Kidney (tissue), 14 donors: ENCODE measurements around the gene CD74. TPM values are rescaled to one million over a fixed set of nuclear protein-coding genes. Genes with fewer than 3 reads are reported as not detected.

Experiments
- DNase-seq, 5 donors: peaks; one replicate each; pipeline ENCODE4 v3.0.0-alpha.2; 2013 to 2020
- FAIRE-seq: peaks from 2 replicates; lab custom pipeline; 2012; peaks lifted over from hg19 to GRCh38; lab: Jason Lieb, UNC
- H3K27ac ChIP-seq, 2 donors: one replicate each; pipeline ENCODE4 v1.7.0; 2013; ENCODE audit warnings: low read depth in 2 of 2, low read length in 2 of 2, inconsistent platforms in 1 of 2
- H3K27me3 ChIP-seq: one replicate; pipeline ENCODE4 v1.7.1; 2013; ENCODE audit warnings: low read length, inconsistent platforms; ENCODE audit not compliant: control insufficient read depth, insufficient read depth
- H3K36me3 ChIP-seq, 3 donors: one replicate each; pipeline versions ENCODE4 v1.7.0 to v1.7.1; 2013; ENCODE audit warnings: low read length in 3 of 3, control low read depth in 1 of 3, inconsistent platforms in 1 of 3; ENCODE audit not compliant: insufficient read depth in 3 of 3, control insufficient read depth in 2 of 3
- H3K4me1 ChIP-seq, 3 donors: one replicate each; pipeline versions ENCODE4 v1.7.0 to v1.7.1; 2013; ENCODE audit warnings: low read length in 3 of 3, inconsistent platforms in 1 of 3, low read depth in 1 of 3; ENCODE audit not compliant: control insufficient read depth in 2 of 3, insufficient read depth in 2 of 3
- H3K4me3 ChIP-seq, 3 donors: one replicate each; pipeline versions ENCODE4 v1.7.0 to v1.8.1; 2013; ENCODE audit warnings: low read length in 3 of 3, control low read depth in 1 of 3, inconsistent platforms in 1 of 3
- H3K9ac ChIP-seq, 3 donors: one replicate each; pipeline versions ENCODE4 v1.7.0 to v1.7.1; 2013; ENCODE audit warnings: low read length in 3 of 3, control low read depth in 1 of 3, inconsistent platforms in 1 of 3
- H3K9me3 ChIP-seq, 3 donors: one replicate each; pipeline versions ENCODE4 v1.7.0 to v1.7.1; 2013; ENCODE audit warnings: low read length in 3 of 3, control low read depth in 1 of 3, inconsistent platforms in 1 of 3; ENCODE audit not compliant: control insufficient read depth in 2 of 3, insufficient read depth in 1 of 3
- CTCF ChIP-seq: IDR thresholded peaks from 3 replicates; pipeline ENCODE4 v1.5.1; 2012; ENCODE audit warnings: mild to moderate bottlenecking, moderate library complexity, borderline replicate concordance; ENCODE audit not compliant: insufficient read depth; ENCODE audit errors: extremely low read depth
- intact Hi-C: fragments of 100-400 bp; cut with DNase I; formaldehyde crosslinking; loops from one replicate; pipeline ENCODE4 v1.11.1; 2022
- polyA plus RNA-seq: library from polyadenylated mRNA; stranded (reverse); fragments of 350-450 nt; fragmentation: Illumina TruSeq; extraction: RNeasy Lipid Tissue Mini Kit (QIAGEN cat#74804); gene quantifications from one replicate; pipeline ENCODE4 v1.2.3, GENCODE V29; 2014; ENCODE audit warnings: low read depth, low replicate concordance; ENCODE audit not compliant: insufficient read depth
- total RNA-seq: library from RNA; stranded (reverse); fragmentation: NEBNext Ultra II Directional; extraction: Animal tissue kit (Norgen Biotek cat#: 25700); gene quantifications from one replicate; pipeline ENCODE4 v1.2.1, GENCODE V29; 2021
- donor health status: control.
- donor health status: control.
- donor health status: control.
- donor health status: control.
- donor health status: control.
- donor health status: DM: yes; HTN: yes; CAD: no.
- donor health status: Normal renal cell carcinoma (clear cell type).

CD74 gene
- total and polyA plus RNA-seq, 2 donors from 2014 or later: 1,887 to 2,003 TPM

DNA sequence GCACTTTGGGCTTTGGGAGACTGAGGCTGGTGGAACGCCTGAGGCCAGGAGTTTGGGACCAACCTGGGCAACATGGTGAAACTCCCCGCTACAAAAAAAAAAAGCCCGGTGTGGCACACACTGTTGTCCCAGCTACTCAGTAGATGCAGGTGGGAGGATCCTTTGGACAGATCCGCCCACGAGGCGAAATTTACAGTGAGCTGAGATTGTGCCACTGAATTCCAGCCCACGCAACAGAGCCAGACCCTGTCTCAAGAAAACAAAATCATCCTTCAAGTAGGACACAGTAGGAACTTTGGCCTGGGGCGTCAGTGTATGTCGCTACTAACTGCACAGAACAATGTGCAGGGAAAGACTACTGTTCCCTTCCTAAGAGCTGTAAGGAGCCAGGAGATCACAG lies 32.1 kb upstream of the CD74 start:
- Histone ChIP-seq H3K36me3 (peaks cover 19 to 43% (median 40%) of the 10 kb centered on the region in 3 donors), H3K9ac (no peak overlapping the region), H3K27me3 (no peaks in the 10 kb centered on the region), H3K4me1 (peaks cover 11 to 12% (median 11%) of the 10 kb centered on the region in 3 donors), H3K9me3 (no peaks in the 10 kb centered on the region), H3K4me3 (no peak overlapping the region), H3K27ac (no peak overlapping the region)
- no peak for TF ChIP-seq CTCF
- FAIRE-seq (no peak), DNase-seq (no peak)
- intact Hi-C loops: no loop called here

DNA sequence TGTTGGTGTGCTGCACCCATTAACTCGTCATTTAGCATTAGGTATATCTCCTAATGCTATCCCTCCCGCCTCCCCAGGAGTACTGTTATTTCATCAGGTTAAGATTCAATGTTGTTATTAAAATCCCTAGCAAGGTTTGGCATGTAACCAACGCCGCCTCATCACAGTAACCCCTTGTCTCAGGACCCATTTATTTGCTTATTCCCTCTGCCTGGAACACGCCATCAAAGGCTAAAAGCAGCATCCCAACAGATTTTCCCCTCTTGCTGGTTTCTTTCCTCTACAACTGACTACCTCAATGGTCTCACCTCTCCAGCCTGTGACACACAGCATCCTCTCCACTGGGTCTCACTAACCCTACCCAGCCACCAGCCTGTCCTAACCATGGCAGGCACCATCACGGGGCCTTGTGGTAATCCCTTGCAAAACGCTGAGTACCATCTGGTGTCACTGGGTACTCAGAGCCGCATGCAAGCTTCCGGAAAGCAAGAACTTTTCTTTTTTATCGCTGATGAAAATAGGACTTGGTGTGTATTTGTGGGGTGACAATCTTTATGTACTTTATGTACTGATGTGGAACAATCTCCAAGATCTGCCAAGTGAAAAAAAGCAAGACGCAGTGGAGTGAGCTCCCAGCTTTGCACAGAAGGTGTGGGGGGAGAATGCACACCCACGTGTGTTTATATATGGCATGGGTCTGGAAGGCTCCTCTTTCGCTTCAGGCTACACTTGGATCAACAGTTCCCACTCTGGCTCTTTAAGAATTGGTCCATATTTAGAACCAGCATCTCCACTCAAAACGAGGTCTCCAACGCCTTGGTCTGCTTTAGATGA lies 30.7 kb upstream of the CD74 start:
- no peak for FAIRE-seq
- H3K9me3 ChIP-seq: no peaks in the 10 kb centered on the region
- no peaks in the 10 kb centered on the region for H3K27me3 ChIP-seq
- peaks cover 19 to 43% (median 40%) of the 10 kb centered on the region in 3 donors for H3K36me3 ChIP-seq
- H3K9ac ChIP-seq: no peak overlapping the region
- H3K4me1 ChIP-seq: peaks cover 7 to 9% (median 9%) of the 10 kb centered on the region in 3 donors
- no peak overlapping the region for H3K4me3 ChIP-seq
- DNase-seq: no peak
- intact Hi-C loops: no loop called here
- H3K27ac ChIP-seq: no peak overlapping the region
- TF ChIP-seq CTCF: no peak

DNA sequence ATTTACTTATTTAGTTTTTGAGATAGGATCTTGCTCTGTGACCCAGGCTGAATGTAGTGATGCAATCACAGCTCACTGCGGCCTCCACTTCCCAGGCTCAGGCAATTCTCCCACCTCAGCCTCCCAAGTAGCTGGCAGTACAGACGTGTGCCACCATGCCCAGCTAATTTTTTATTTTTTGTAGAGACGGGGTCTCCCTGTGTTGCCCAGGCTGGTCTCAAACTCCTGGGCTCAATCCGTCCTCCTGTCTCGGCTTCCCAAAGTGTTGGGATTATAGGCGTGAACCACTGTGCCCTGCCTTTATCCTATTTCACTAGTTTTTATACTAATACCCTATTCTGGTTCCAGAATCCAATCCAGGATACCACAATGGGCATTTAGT lies 30.0 kb upstream of the CD74 start:
- no peak overlapping the region for H3K27ac ChIP-seq
- intact Hi-C loops: no loop called here
- no peaks in the 10 kb centered on the region for H3K27me3 ChIP-seq
- no peak for DNase-seq
- peaks cover 17 to 40% (median 40%) of the 10 kb centered on the region in 3 donors for H3K36me3 ChIP-seq
- H3K9me3 ChIP-seq: no peaks in the 10 kb centered on the region
- no peak for FAIRE-seq
- peaks cover 0 to 2% (median under 1%) of the 10 kb centered on the region in 3 donors for H3K4me1 ChIP-seq
- no peak for TF ChIP-seq CTCF
- no peak overlapping the region for H3K9ac ChIP-seq
- H3K4me3 ChIP-seq: no peak overlapping the region
